ENCODE measurements around the gene ROR1.

DNA sequence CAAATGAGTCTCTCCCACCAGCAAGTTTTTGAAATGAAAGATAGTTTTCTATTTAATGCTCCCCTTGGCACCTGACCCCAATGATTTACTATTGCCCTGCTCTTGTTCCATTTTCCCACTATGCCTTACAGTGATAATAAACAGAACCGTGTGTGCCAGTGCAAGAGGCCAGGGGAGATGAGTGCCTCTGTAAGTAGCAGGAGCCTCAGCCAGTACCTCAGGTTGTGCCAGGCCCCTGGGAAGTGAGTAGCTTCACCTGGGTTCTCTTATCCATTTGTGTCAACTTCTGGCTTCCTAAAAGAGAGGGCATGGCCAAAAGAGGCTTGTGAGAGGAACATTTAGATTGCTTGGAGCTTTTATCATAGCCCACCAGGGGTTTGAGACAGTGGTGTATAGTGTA lies 3.4 kb upstream of the ROR1 start:
- TF ChIP-seq, protein P1, sequence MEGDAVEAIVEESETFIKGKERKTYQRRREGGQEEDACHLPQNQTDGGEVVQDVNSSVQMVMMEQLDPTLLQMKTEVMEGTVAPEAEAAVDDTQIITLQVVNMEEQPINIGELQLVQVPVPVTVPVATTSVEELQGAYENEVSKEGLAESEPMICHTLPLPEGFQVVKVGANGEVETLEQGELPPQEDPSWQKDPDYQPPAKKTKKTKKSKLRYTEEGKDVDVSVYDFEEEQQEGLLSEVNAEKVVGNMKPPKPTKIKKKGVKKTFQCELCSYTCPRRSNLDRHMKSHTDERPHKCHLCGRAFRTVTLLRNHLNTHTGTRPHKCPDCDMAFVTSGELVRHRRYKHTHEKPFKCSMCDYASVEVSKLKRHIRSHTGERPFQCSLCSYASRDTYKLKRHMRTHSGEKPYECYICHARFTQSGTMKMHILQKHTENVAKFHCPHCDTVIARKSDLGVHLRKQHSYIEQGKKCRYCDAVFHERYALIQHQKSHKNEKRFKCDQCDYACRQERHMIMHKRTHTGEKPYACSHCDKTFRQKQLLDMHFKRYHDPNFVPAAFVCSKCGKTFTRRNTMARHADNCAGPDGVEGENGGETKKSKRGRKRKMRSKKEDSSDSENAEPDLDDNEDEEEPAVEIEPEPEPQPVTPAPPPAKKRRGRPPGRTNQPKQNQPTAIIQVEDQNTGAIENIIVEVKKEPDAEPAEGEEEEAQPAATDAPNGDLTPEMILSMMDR (IDR thresholded peaks at IDR 0.05), result no peak
- no peak for TF ChIP-seq POLR2A (IDR thresholded peaks at IDR 0.05)

Measured in uterus (tissue), 2 donors.